Cardiac muscle cell (in vitro differentiated cells and primary cell): ENCODE results near the gene GPN1. TPM values are rescaled to one million over a fixed set of nuclear protein-coding genes. Genes with fewer than 3 reads are reported as not detected.
"Not testable (repeated sequence)": the region's sequence is repeated elsewhere in the genome, so short reads cannot be mapped to it uniquely, and the experiment has no call there.

Source experiments
- DNase-seq, 2 donors: peaks; one replicate each; pipeline versions ENCODE4 v3.0.0 to v3.0.0-alpha.2; 2010 to 2017; ENCODE audit warnings: low read depth in 1 of 2, low spot score in 1 of 2
- H3K27ac ChIP-seq: fragments of 200-600 bp; sonication (generic); 2 replicates; pipeline ENCODE4 v1.5.1; 2016
- H3K27me3 ChIP-seq: fragments of 200-600 bp; sonication (generic); 2 replicates; pipeline ENCODE4 v1.6.0; 2016; ENCODE audit warnings: control low read depth
- H3K36me3 ChIP-seq: fragments of 200-600 bp; sonication (generic); 2 replicates; pipeline ENCODE4 v1.5.1; 2016; ENCODE audit warnings: control low read depth
- H3K4me1 ChIP-seq: fragments of 200-600 bp; sonication (generic); 2 replicates; pipeline ENCODE4 v1.8.1; 2017; ENCODE audit warnings: low read depth, mild to moderate bottlenecking, mixed run types
- H3K4me3 ChIP-seq: fragments of 200-600 bp; sonication (generic); 2 replicates; pipeline ENCODE4 v1.5.1; 2016; ENCODE audit warnings: mild to moderate bottlenecking
- H3K9me3 ChIP-seq: fragments of 200-600 bp; sonication (generic); 2 replicates; pipeline ENCODE4 v1.5.1; 2017; ENCODE audit warnings: low read depth, mild to moderate bottlenecking, control low read depth
- polyA plus RNA-seq: library from polyadenylated mRNA; unstranded; fragments of >200 nt; fragmentation: Nextera tagmentation; extraction: Ambion mirVana; gene quantifications from 2 replicates; pipeline ENCODE4 v1.2.1, GENCODE V29; 2016
- total RNA-seq: library from RNA; depleted of rRNA; stranded (reverse); fragments of >200 nt; gene quantifications from 2 replicates; pipeline ENCODE4 v1.2.3, GENCODE V29; 2016
- TF ChIP-seq, protein P1 (sequence below): IDR thresholded peaks from 2 replicates; pipeline ENCODE4 v1.5.1; 2012; ENCODE audit warnings: low read depth, mild to moderate bottlenecking, low read length

Gene GPN1
- total and polyA plus RNA-seq, 2 experiments from 2014 or later = 24.1 to 52.5 TPM

DNA sequence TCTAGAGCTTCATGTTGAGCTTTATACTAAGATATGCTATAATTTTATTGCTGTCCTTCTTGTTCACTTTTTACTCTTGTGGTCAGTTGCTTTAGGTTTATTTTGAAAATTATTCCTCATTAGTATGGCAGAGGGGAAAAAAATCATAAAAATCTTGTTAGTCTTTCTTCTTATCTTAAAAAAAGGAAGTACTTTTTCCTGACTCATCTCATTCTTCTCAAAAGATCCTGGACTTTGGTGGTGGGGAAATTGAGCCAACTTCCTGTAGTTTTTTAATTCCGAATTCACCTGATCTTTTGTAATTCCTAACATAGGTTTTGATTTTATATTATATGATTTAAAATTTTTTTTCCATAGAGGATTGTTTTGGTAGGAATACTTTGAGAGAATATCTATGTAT is 38.6 kb downstream of the GPN1 start:
- TF ChIP-seq, protein P1, sequence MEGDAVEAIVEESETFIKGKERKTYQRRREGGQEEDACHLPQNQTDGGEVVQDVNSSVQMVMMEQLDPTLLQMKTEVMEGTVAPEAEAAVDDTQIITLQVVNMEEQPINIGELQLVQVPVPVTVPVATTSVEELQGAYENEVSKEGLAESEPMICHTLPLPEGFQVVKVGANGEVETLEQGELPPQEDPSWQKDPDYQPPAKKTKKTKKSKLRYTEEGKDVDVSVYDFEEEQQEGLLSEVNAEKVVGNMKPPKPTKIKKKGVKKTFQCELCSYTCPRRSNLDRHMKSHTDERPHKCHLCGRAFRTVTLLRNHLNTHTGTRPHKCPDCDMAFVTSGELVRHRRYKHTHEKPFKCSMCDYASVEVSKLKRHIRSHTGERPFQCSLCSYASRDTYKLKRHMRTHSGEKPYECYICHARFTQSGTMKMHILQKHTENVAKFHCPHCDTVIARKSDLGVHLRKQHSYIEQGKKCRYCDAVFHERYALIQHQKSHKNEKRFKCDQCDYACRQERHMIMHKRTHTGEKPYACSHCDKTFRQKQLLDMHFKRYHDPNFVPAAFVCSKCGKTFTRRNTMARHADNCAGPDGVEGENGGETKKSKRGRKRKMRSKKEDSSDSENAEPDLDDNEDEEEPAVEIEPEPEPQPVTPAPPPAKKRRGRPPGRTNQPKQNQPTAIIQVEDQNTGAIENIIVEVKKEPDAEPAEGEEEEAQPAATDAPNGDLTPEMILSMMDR = no peak
- no peak for DNase-seq
- Histone ChIP-seq H3K36me3 (peaks cover 34% of the 10 kb centered on the region), H3K27me3 (no peaks in the 10 kb centered on the region), H3K4me3 (no peak overlapping the region), H3K4me1 (peaks cover 25% of the 10 kb centered on the region), H3K27ac (no peak overlapping the region), H3K9me3 (no peaks in the 10 kb centered on the region)

DNA sequence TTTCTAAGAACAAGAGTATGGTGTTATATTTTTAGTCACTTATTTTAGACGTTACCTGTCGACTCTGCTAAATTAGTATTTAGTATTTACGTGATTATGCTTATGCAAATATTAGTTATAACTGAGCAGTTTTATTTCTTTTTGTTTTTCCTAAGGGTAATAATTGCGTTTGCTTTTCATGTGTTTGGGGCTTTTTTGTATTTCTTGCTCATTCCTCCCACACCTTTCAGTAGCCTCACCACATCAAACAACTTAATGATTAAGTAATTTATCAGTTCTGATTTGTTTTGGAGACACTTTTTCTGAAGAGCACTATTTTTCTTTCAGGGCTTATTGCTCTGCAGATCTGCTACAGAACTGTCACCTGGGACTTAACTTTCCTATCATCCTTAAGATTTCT is 42.4 kb downstream of the GPN1 start:
- Histone ChIP-seq H3K9me3 (no peaks in the 10 kb centered on the region), H3K27me3 (no peaks in the 10 kb centered on the region), H3K4me1 (peaks cover 13% of the 10 kb centered on the region), H3K27ac (peak overlapping the region; percentile 94), H3K36me3 (peaks cover 49% of the 10 kb centered on the region), H3K4me3 (no peak overlapping the region)
- TF ChIP-seq, protein P1 = no peak
- no peak for DNase-seq

DNA sequence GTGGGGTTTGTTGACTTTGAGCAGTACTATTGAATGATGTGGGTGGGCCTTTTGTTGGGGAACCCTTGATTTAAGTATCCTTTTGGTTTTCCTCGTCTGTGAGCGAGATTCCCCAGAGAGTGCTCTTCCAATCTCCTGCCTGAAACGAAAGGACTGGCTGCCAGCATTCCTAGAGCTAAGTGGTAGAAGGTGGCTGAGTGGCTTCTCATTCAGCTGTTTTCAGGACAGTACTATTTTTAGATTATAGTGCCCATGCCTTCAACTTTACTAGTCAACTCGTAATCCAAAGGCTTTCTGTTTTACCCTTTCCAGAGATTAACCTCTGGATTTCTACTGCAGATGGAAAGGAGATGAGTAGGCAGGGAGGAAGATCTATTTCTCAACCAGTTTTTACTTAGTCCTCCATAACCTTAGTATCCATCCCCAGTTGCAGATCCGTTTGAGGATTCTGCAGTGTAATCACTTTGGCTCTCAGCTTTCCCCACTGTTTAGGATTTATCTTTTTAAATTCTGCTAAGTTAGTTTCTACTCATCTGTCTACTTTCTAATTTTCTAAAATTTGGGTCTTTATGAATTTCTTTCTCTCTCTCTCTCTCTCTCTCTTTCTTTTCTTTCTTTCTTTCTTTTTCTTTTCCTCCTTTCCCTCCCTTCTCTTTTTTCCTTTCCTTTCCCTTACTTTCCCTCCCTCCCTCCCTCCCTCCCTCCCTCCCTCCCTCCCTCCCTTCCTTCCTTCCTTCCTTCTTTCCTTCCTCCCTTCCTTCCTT is 44.1 kb downstream of the GPN1 start:
- peaks cover 55% of the 10 kb centered on the region for H3K36me3 ChIP-seq
- peaks cover 13% of the 10 kb centered on the region for H3K4me1 ChIP-seq
- H3K4me3 ChIP-seq = peak overlapping the region; percentile 15
- H3K27me3 ChIP-seq = no peaks in the 10 kb centered on the region
- peak overlapping the region; percentile 94 for H3K27ac ChIP-seq
- peak in 1 of 2 donors; percentile 81 for DNase-seq
- TF ChIP-seq, protein P1 = no peak
- H3K9me3 ChIP-seq = no peaks in the 10 kb centered on the region

DNA sequence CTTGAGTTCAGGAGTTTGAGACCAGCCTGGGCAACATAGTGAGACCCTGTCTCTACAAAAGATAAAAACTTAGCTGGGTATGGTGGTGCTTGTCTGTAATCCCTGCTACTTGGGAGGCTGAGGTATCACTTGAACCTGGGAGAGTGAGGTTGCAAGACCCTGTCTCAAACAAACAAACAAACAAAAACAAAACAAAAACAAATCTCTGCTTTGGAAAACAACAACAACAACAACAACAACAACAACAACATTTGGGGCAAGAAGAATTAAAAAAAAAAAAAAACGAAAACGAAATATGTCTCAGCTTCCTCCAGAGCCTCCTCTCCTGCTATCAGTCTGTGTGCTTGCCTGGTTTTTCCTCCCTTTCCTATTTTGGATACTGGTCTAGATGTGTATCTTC is 51.7 kb downstream of the GPN1 start:
- TF ChIP-seq, protein P1 = no peak
- H3K4me1 ChIP-seq = peaks cover 8% of the 10 kb centered on the region
- no peaks in the 10 kb centered on the region for H3K9me3 ChIP-seq
- peaks cover 45% of the 10 kb centered on the region for H3K36me3 ChIP-seq
- H3K4me3 ChIP-seq = no peak overlapping the region
- H3K27ac ChIP-seq = peak overlapping the region; percentile 36
- no peak for DNase-seq
- H3K27me3 ChIP-seq = no peaks in the 10 kb centered on the region

DNA sequence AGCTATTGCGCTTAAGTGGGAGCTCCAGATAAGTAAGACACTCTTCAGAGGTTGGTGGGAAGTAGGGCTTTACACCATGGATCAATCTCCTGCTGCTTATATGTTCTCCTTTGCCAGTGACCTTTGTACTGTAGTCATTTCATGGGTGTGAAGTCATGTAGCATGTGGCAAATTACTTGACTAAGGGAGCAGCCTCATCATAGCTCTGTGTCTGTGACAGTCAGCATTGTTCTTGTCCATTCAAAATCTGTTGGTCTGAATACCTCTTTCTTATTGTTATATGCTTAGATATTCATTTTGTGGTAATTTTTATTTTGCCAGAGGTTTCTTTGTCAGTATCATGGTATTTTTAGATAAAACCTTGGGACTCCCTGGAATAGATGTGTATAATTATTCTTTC is 53.0 kb downstream of the GPN1 start:
- TF ChIP-seq, protein P1 = no peak
- no peak overlapping the region for H3K4me3 ChIP-seq
- no peaks in the 10 kb centered on the region for H3K27me3 ChIP-seq
- H3K36me3 ChIP-seq = peaks cover 48% of the 10 kb centered on the region
- peak; percentile 6 to 49 for DNase-seq
- H3K4me1 ChIP-seq = peaks cover 8% of the 10 kb centered on the region
- peak overlapping the region; percentile 36 for H3K27ac ChIP-seq
- no peaks in the 10 kb centered on the region for H3K9me3 ChIP-seq

DNA sequence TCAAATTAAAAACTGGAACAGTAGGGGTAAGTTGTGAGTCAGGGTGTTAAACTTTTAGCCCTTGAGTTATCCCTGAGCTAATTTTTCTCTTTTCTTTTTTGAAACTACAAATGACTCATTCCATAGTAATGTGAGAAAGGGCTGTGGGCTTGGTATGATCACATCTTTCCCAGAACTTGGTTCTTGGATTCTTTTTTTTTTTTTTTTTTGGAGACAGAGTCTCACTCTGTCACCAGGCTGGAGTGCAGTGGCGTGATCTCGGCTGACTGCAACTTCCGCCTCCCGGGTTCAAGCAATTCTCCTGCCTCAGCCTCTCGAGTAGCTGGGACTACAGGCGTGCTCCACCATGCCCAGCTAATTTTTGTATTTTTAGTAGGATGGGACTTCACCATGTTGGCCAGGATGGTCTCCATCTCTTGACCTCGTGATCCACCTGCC is 53.5 kb downstream of the GPN1 start:
- H3K27me3 ChIP-seq, H3K9me3 ChIP-seq, H3K4me3 ChIP-seq, H3K4me1 ChIP-seq: not testable (repeated sequence)
- Histone ChIP-seq H3K36me3 (peaks cover 44% of the 10 kb centered on the region), H3K27ac (peak overlapping the region; percentile 36)
- peak in 1 of 2 donors; percentile 88 for DNase-seq
